RWPE1 (cell line): ENCODE results near the gene TMEM101.

Source experiments
- CTCF ChIA-PET: fragments of 350-600 bp; sonication (Branson Sonifier 250); formaldehyde crosslinking; extraction: SDS; loops from one replicate; lab custom pipeline; 2021; lab: Yijun Ruan, JAX
- POLR2A ChIA-PET: fragments of 400-600 bp; formaldehyde crosslinking; extraction: SDS; loops from one replicate; lab custom pipeline; 2020; ENCODE audit warnings: antibody characterized with exemption; ENCODE audit not compliant: low non-redundant PET; lab: Yijun Ruan, JAX
- DNase-seq: peaks from one replicate; pipeline ENCODE4 v3.0.0; 2012; ENCODE audit warnings: low spot score
- H3K27ac ChIP-seq: fragments of 450-650 bp; 2 replicates; pipeline ENCODE4 v1.5.1; 2017
- CTCF ChIP-seq: fragments of 450-650 bp; conservative IDR thresholded peaks from 2 replicates; pipeline ENCODE4 v1.5.1; 2017; ENCODE audit warnings: low read depth, mild to moderate bottlenecking

Gene TMEM101

GRCh38 chr17:43995150-43995471, 19.7 kb downstream of the TMEM101 start:
- DNase-seq: no peak
- H3K27ac ChIP-seq: no peak overlapping the region
- POLR2A ChIA-PET: interaction anchor here (0.6 kb wide), 1 partner anchor 134 kb away, joined by 3 read pairs; no protein-coding TSS in a partner anchor
- CTCF ChIA-PET: interaction anchor here (0.7 to 2.3 kb wide), 7 partner anchors 12 to 154 kb away, joined by 3 to 18 read pairs (median 4); no protein-coding TSS in a partner anchor
- peak; percentile 61 for TF ChIP-seq CTCF

GRCh38 chr17:43994272-43995149, 20.3 kb downstream of the TMEM101 start:
- ChIA-PET CTCF (interaction anchor here (0.6 to 2.3 kb wide), 11 partner anchors 44 to 777 kb away, joined by 3 to 18 read pairs (median 3); no protein-coding TSS in a partner anchor), POLR2A (no interaction called here)
- peak; percentile 87 for TF ChIP-seq CTCF

GRCh38 chr17:43992641-43993040, 22.1 kb downstream of the TMEM101 start:
- H3K27ac ChIP-seq: no peak overlapping the region
- ChIA-PET CTCF (interaction anchor here (0.6 to 4.7 kb wide), 3 partner anchors 9 to 148 kb away, joined by 3 to 11 read pairs (median 4); no protein-coding TSS in a partner anchor), POLR2A (no interaction called here)
- DNase-seq: no peak
- TF ChIP-seq CTCF: no peak

More at GRCh38 chr17:43994272-43995149, 20.3 kb downstream of the TMEM101 start:
- peak; percentile 63 for DNase-seq
- no peak overlapping the region for H3K27ac ChIP-seq

GRCh38 chr17:43988301-43988700, 26.5 kb downstream of the TMEM101 start:
- DNase-seq: no peak
- no peak for TF ChIP-seq CTCF
- ChIA-PET CTCF (interaction anchor here (0.6 kb wide), 1 partner anchor 69 kb away, joined by 3 read pairs; no protein-coding TSS in a partner anchor), POLR2A (no interaction called here)
- no peak overlapping the region for H3K27ac ChIP-seq

- POLR2A ChIA-PET: no interaction called here
- TF ChIP-seq CTCF: no peak
- no peak for DNase-seq
- no peak overlapping the region for H3K27ac ChIP-seq
- CTCF ChIA-PET: interaction anchor here (0.6 to 0.8 kb wide), 2 partner anchors 14 to 68 kb away, joined by 3 read pairs; no protein-coding TSS in a partner anchor
These were observed 27.4 kb downstream of the TMEM101 start for GRCh38 chr17:43987131-43988021.
